ENCODE measurements around the gene BICC1.

The BICC1 gene

DNA sequence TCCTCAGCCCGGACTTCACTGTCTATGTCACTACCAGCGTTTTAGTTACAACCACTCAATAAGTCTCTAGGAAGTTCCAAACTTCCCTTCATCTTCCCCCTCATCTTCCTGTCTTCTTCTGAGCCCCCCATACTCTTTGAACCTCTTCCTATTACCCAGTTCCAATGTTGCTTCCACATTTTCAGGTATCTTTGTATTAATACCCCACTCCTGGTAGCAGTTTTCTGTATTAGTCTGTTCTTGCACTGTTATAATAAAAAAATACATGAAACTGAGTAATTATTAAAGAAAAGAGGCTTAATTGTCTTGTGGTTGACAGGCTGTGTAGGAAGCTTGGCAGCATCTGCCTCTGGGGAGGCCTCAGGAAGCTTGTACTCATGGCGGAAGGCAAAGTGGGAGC lies 218.6 kb downstream of the BICC1 start:
- Histone ChIP-seq H3K9ac (ENCODE audit: low read length) (no peak overlapping the region), H3K4me2 (ENCODE audit: low read length) (no peak overlapping the region), H3K4me3 (ENCODE audit: low read depth, low read length, poor library complexity, severe bottlenecking) (no peak overlapping the region), H3K27ac (ENCODE audit: low read depth, low read length, poor library complexity, severe bottlenecking) (no peak overlapping the region), H3K9me2 (ENCODE audit: low read depth, low read length) (no peaks in the 10 kb centered on the region), H3K27me3 (ENCODE audit: insufficient read depth, low read length) (no peaks in the 10 kb centered on the region), H3K4me1 (ENCODE audit: insufficient read depth, low read length, severe bottlenecking) (no peaks in the 10 kb centered on the region), H2AFZ (ENCODE audit: low read length) (no peak overlapping the region), H3K79me2 (ENCODE audit: insufficient read depth, low read length) (no peaks in the 10 kb centered on the region), H3K36me3 (ENCODE audit: insufficient read depth, low read length) (no peaks in the 10 kb centered on the region), H3K9me3 (ENCODE audit: low read length) (no peaks in the 10 kb centered on the region), H3F3A (ENCODE audit: insufficient read depth, low read length) (no peaks in the 10 kb centered on the region), H4K20me1 (ENCODE audit: insufficient read depth, low read length) (no peaks in the 10 kb centered on the region)
- TF ChIP-seq, protein P1, sequence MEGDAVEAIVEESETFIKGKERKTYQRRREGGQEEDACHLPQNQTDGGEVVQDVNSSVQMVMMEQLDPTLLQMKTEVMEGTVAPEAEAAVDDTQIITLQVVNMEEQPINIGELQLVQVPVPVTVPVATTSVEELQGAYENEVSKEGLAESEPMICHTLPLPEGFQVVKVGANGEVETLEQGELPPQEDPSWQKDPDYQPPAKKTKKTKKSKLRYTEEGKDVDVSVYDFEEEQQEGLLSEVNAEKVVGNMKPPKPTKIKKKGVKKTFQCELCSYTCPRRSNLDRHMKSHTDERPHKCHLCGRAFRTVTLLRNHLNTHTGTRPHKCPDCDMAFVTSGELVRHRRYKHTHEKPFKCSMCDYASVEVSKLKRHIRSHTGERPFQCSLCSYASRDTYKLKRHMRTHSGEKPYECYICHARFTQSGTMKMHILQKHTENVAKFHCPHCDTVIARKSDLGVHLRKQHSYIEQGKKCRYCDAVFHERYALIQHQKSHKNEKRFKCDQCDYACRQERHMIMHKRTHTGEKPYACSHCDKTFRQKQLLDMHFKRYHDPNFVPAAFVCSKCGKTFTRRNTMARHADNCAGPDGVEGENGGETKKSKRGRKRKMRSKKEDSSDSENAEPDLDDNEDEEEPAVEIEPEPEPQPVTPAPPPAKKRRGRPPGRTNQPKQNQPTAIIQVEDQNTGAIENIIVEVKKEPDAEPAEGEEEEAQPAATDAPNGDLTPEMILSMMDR (IDR thresholded peaks at IDR 0.05; ENCODE audit: low read length) = no peak
- TF ChIP-seq EZH2 (IDR thresholded peaks at IDR 0.05; ENCODE audit: borderline replicate concordance, low read length) = no peak

DNA sequence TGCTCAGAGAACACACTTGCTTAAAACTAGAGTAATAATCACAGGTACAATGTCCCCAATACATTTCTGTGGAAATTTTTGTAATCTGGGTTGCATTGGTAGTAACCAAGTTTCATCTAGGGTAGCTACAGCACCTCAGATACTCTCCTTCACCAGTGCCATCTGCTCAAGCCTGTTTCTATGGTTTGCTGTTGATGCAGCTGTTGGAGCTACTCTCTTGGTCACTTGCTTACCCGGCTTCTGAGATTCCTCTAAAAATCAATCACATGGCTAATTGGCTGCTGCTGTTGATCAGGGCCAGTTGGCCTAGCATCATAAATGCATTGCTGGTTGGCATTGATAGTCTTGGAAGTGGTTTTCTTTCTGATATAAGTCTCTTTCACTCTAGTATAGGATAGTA lies 220.8 kb downstream of the BICC1 start:
- Histone ChIP-seq H3K9me3 (ENCODE audit: low read length) (no peaks in the 10 kb centered on the region), H3K79me2 (ENCODE audit: insufficient read depth, low read length) (no peaks in the 10 kb centered on the region), H3K4me3 (ENCODE audit: low read depth, low read length, poor library complexity, severe bottlenecking) (no peak overlapping the region), H3K27me3 (ENCODE audit: insufficient read depth, low read length) (no peaks in the 10 kb centered on the region), H3K27ac (ENCODE audit: low read depth, low read length, poor library complexity, severe bottlenecking) (no peak overlapping the region), H3K4me2 (ENCODE audit: low read length) (no peak overlapping the region), H3K36me3 (ENCODE audit: insufficient read depth, low read length) (no peaks in the 10 kb centered on the region), H3K9ac (ENCODE audit: low read length) (no peak overlapping the region), H2AFZ (ENCODE audit: low read length) (no peak overlapping the region), H3K4me1 (ENCODE audit: insufficient read depth, low read length, severe bottlenecking) (no peaks in the 10 kb centered on the region), H3K9me2 (ENCODE audit: low read depth, low read length) (no peaks in the 10 kb centered on the region), H4K20me1 (ENCODE audit: insufficient read depth, low read length) (no peaks in the 10 kb centered on the region), H3F3A (ENCODE audit: insufficient read depth, low read length) (no peaks in the 10 kb centered on the region)
- TF ChIP-seq, protein P1 (IDR thresholded peaks at IDR 0.05; ENCODE audit: low read length) = no peak
- no peak for TF ChIP-seq EZH2 (IDR thresholded peaks at IDR 0.05; ENCODE audit: borderline replicate concordance, low read length)

DNA sequence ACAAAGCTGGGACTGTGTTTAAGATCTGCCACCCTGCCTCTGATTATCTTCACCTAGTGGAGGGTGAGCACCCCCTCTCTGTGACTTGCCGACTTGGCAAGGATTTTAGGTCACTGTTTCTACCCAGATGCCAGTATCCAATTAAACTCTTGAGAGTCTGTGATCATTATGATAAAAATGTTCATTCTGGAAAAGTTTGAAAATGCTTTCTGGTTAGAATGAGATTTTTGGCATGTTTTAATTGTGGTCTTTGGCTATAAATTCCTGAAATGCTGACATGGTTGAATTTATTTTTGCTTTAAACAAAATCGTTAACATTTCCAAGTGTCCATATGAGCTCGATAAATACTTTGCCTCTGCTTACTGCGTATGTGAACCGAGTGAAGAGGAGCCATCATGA lies 221.4 kb downstream of the BICC1 start:
- TF ChIP-seq, protein P1 (IDR thresholded peaks at IDR 0.05; ENCODE audit: low read length) = no peak
- no peak for TF ChIP-seq EZH2 (IDR thresholded peaks at IDR 0.05; ENCODE audit: borderline replicate concordance, low read length)
- no peak overlapping the region for H3K4me2 ChIP-seq (ENCODE audit: low read length)
- no peaks in the 10 kb centered on the region for H3F3A ChIP-seq (ENCODE audit: insufficient read depth, low read length)
- no peaks in the 10 kb centered on the region for H3K27me3 ChIP-seq (ENCODE audit: insufficient read depth, low read length)
- no peaks in the 10 kb centered on the region for H4K20me1 ChIP-seq (ENCODE audit: insufficient read depth, low read length)
- no peak overlapping the region for H2AFZ ChIP-seq (ENCODE audit: low read length)
- no peaks in the 10 kb centered on the region for H3K36me3 ChIP-seq (ENCODE audit: insufficient read depth, low read length)
- no peaks in the 10 kb centered on the region for H3K9me2 ChIP-seq (ENCODE audit: low read depth, low read length)
- no peak overlapping the region for H3K27ac ChIP-seq (ENCODE audit: low read depth, low read length, poor library complexity, severe bottlenecking)
- no peaks in the 10 kb centered on the region for H3K79me2 ChIP-seq (ENCODE audit: insufficient read depth, low read length)
- H3K9me3 ChIP-seq (ENCODE audit: low read length) = no peaks in the 10 kb centered on the region
- no peaks in the 10 kb centered on the region for H3K4me1 ChIP-seq (ENCODE audit: insufficient read depth, low read length, severe bottlenecking)
- H3K4me3 ChIP-seq (ENCODE audit: low read depth, low read length, poor library complexity, severe bottlenecking) = no peak overlapping the region
- no peak overlapping the region for H3K9ac ChIP-seq (ENCODE audit: low read length)

Data from OCI-LY1 (cell line).